GM12873 (cell line): ENCODE measurements around the gene NDOR1.

Source experiments
- TF ChIP-seq, protein P1 (sequence below): IDR thresholded peaks from 2 replicates; pipeline ENCODE4 v1.5.1; 2012; ENCODE audit warnings: low read depth, mild to moderate bottlenecking, moderate library complexity, low read length, control low read depth; ENCODE audit not compliant: insufficient read depth; ENCODE audit errors: missing control alignments

The NDOR1 gene

DNA sequence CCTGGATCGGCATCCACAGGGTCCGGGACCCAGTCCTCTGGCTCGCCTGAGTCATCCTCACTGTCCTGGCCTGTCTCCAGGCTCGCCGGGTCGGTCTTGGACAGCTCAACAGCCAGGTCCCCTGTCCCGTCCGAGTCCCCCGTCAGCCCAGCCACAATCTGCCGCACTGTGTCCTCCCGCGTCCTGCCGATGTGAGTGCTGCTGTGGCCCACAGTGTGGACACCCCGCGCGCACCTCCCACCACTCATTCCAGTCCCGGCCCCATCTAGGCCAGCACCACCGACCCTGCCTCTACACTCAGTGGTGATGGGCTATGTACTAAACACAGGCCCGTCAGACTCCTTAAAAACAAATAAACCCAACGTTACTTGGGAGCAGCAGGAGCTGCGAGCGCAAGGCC, 23.8 kb upstream of the NDOR1 start:
- TF ChIP-seq, protein P1, sequence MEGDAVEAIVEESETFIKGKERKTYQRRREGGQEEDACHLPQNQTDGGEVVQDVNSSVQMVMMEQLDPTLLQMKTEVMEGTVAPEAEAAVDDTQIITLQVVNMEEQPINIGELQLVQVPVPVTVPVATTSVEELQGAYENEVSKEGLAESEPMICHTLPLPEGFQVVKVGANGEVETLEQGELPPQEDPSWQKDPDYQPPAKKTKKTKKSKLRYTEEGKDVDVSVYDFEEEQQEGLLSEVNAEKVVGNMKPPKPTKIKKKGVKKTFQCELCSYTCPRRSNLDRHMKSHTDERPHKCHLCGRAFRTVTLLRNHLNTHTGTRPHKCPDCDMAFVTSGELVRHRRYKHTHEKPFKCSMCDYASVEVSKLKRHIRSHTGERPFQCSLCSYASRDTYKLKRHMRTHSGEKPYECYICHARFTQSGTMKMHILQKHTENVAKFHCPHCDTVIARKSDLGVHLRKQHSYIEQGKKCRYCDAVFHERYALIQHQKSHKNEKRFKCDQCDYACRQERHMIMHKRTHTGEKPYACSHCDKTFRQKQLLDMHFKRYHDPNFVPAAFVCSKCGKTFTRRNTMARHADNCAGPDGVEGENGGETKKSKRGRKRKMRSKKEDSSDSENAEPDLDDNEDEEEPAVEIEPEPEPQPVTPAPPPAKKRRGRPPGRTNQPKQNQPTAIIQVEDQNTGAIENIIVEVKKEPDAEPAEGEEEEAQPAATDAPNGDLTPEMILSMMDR: no peak

DNA sequence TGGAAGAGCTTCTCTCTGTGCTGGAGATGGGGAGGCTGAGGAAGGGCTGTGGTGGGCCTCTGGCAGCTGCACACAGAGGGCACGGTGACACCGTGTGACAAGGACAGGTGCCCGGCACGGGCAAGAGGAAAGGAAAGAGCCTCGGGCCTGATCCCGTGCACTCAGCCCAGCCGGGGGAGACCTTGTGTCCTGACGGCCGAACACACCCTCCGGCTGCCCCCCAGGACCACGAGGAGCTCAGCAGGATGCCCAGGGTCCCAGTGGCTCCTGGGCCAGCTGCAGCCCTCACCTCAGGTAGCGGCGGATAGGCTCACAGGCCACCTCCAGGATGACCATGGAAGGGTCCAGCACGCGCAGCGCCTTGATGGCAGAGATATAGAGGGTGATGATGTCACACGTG, 22.7 kb upstream of the NDOR1 start:
- TF ChIP-seq, protein P1: no peak

DNA sequence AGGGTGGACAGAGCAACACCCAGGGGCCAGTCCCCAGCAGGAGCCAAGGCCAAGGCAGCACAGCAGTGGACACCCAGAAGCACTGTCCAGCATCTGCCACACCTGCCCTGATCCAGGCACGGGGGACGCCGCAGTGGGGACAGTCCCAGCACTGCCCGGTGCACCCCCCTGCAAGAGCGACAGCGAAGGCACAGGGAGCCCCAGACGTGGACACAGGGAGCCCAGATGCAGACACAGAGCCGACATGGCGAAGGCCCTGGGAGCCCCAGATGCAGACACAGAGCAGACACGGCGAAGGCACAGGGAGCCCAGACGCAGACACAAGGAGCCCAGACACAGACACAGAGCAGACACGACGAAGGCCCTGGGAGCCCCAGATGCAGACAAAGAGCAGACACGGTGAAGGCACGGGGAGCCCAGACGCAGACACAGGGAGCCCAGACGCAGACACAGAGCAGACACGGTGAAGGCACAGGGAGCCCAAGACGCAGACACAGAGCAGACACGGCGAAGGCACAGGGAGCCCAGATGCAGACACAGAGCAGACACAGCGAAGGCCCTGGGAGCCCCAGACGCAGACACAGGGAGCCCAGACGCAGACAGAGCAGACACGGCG, 21.4 kb upstream of the NDOR1 start:
- TF ChIP-seq, protein P1: no peak

DNA sequence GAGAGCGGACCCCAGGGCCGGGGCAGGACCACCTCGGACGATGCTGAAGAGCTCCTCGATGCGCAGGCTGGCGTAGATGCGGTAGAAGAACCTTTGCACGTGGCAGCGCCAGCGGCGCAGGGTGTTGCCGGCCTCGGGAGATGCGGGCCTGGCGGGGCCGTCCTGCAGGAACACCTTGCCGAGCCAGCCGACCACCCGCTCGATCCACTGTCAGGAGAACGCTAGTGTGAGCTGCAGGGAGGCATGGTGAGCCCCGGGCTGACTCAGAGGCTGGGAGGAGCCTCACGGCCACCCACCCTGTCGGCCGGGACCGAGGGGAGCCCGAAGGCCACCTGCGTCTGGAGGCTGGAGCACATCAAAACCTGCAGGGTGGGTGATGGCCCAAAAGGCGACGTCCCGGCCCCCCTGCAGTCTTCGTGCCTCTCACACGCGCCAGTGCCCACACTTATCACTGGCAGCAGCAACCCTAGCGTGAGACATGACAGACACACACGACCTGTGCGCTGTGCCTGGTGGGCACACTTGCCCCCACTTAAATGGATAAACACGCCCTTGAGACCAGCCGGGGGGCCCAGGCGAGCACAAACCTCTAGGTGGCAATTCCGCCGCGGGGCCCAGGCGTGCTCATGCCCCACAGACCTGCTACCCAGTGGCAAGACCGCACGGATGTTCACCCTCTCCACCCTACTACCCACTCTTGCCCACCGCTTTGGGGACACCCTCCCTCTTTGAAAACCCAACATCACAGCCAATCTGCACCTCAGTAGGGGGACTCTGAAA, 20.4 kb upstream of the NDOR1 start:
- TF ChIP-seq, protein P1: no peak

DNA sequence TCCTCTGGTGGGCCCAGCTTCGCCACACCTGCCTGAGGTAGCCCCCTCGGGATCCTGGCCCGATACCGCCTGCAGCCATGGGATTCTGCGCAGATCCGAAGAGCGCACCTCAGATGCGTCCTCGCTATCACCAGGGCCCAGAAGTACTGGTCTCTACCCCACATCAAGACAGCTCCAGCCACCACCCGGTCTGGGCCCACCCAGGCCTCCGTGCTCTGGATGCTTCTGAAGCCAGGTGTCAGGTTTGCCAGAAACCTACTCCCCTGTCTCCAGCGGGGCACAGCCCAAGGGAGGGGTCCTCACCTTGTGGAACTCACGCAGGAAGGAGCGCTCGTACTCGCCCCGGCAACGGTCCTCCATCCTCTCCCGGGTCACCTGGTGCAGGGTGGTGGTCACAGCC, 19.6 kb upstream of the NDOR1 start:
- TF ChIP-seq, protein P1: no peak

DNA sequence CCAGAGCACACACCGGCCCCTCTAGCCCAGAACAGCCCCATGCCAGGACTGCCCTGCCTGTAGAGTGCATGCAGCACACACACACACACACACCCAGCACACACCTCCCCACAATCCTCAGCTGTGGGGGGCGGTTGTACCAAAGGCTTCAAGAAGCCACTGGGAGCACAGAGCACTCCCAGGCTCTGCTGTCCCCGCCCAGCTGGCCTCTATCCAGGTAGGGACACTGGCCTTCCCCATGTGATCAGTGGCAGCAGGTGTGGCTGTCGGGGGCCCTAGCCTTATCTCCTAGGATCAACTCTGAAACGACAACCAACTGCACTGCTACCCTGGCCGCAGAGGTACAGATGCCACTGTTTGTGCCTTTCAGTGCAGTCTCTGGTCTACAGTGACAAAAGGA, 19.1 kb upstream of the NDOR1 start:
- TF ChIP-seq, protein P1: no peak

DNA sequence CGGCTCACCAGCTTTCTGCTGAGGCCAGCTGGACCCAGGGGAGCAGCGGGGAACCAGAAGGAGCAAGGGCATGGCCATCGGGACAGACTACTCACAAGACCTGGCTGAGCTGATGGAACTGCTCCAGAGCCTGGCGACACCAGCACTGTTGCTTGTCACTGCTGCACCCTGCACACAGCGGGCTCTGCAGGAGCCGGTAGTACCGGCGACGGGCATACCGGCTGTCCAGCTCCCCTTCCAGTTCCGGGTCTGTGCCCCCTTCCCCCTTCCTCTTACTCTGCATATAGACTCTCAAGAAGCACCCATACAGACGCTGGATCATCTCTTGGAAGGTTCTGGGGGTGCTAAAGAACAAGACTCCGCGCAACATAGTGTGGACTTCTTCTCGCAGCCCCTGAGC, 18.1 kb upstream of the NDOR1 start:
- TF ChIP-seq, protein P1: no peak
